Stimulated activated CD4-positive, alpha-beta T cell treated with anti-CD3 and anti-CD28 coated beads, Interleukin-1b, Interleukin-23, amount 100 ng/mL, for 24 hours (primary cell): ENCODE measurements around the gene CLDN22.
"Not testable (repeated sequence)": the region's sequence is repeated elsewhere in the genome, so short reads cannot be mapped to it uniquely, and the experiment has no call there.

Experiments used
- DNase-seq, 4 experiments: peaks; one replicate each; pipeline ENCODE4 v3.0.0-alpha.2; 2020; ENCODE audit warnings: low read depth in 4 of 4, low spot score in 1 of 4

The CLDN22 gene

GRCh38 chr4:183347566-183347965 is 27.5 kb upstream of the CLDN22 start:
- no peak for DNase-seq

- no peak for DNase-seq
These were observed 27.1 kb upstream of the CLDN22 start for GRCh38 chr4:183347146-183347545.

- DNase-seq, result no peak
These were observed 25.2 kb upstream of the CLDN22 start for GRCh38 chr4:183345261-183345660.

- no peak for DNase-seq
These were observed 24.6 kb upstream of the CLDN22 start for GRCh38 chr4:183344523-183345255.

GRCh38 chr4:183343730-183344129 is 23.7 kb upstream of the CLDN22 start:
- no peak for DNase-seq

- no peak for DNase-seq
These were observed 22.8 kb upstream of the CLDN22 start for GRCh38 chr4:183342541-183343533.

GRCh38 chr4:183337833-183338232 is 17.8 kb upstream of the CLDN22 start:
- DNase-seq, result no peak

GRCh38 chr4:183337349-183337748 is 17.3 kb upstream of the CLDN22 start:
- no peak for DNase-seq

- DNase-seq, result no peak
These were observed 15.4 kb upstream of the CLDN22 start for GRCh38 chr4:183335369-183335940.

- no peak for DNase-seq
These were observed 13.9 kb upstream of the CLDN22 start for GRCh38 chr4:183333983-183334382.

- DNase-seq, result no peak
These were observed 13.1 kb upstream of the CLDN22 start for GRCh38 chr4:183333202-183333601.

- no peak for DNase-seq
These were observed 12.4 kb upstream of the CLDN22 start for GRCh38 chr4:183332447-183332846.

- DNase-seq, result no peak
These were observed 10.8 kb upstream of the CLDN22 start for GRCh38 chr4:183330841-183331240.

- no peak for DNase-seq
These were observed 10.1 kb upstream of the CLDN22 start for GRCh38 chr4:183329954-183330742.

GRCh38 chr4:183329244-183329643 is 9.2 kb upstream of the CLDN22 start:
- no peak for DNase-seq

GRCh38 chr4:183328832-183329231 is 8.8 kb upstream of the CLDN22 start:
- DNase-seq, result no peak

GRCh38 chr4:183327827-183328226 is 7.8 kb upstream of the CLDN22 start:
- DNase-seq, result no peak

GRCh38 chr4:183326853-183327252 is 6.8 kb upstream of the CLDN22 start:
- no peak for DNase-seq

GRCh38 chr4:183326387-183326786 is 6.3 kb upstream of the CLDN22 start:
- not testable (repeated sequence) for DNase-seq

- DNase-seq, result no peak
These were observed 4.5 kb upstream of the CLDN22 start for GRCh38 chr4:183324619-183325018.

- DNase-seq, result not testable (repeated sequence)
These were observed 4.0 kb upstream of the CLDN22 start for GRCh38 chr4:183324056-183324455.
